Naive thymus-derived CD4-positive, alpha-beta T cell (primary cell): ENCODE results near the gene MACROD2. TPM values are rescaled to one million over a fixed set of nuclear protein-coding genes. Genes with fewer than 3 reads are reported as not detected.

ENCODE experiments used
- ATAC-seq: fragments of 150-1000 bp; cut with Tn5 transposase; 2 replicates; pipeline ENCODE4 v1.10.0; 2021; ENCODE audit warnings: mild to moderate bottlenecking, moderate library complexity
- CTCF ChIA-PET: fragments of 350-600 bp; sonication (Branson Sonifier 250); formaldehyde crosslinking; loops from one replicate; lab custom pipeline; 2021; ENCODE audit warnings: antibody characterized with exemption; lab: Charles Lee
- POLR2A ChIA-PET: fragments of 350-600 bp; sonication (Branson Sonifier 250); formaldehyde crosslinking; loops from one replicate; lab custom pipeline; 2021; ENCODE audit warnings: antibody characterized with exemption, inconsistent platforms; lab: Charles Lee
- DNase-seq, 9 donors: peaks; one replicate each; pipeline versions ENCODE4 v3.0.0 to v3.0.0-alpha.2; 2020 to 2022; ENCODE audit warnings: mixed read lengths in 1 of 9
- H3K27ac ChIP-seq: one replicate; pipeline ENCODE4 v1.7.0; 2013; ENCODE audit warnings: mild to moderate bottlenecking, low read depth, low read length, moderate library complexity
- H3K27me3 ChIP-seq, 2 donors: one replicate each; pipeline ENCODE4 v1.7.0; 2013; ENCODE audit warnings: low read length in 2 of 2, mild to moderate bottlenecking in 2 of 2, moderate library complexity in 2 of 2; ENCODE audit not compliant: control insufficient read depth in 2 of 2, insufficient read depth in 2 of 2
- H3K36me3 ChIP-seq, 3 experiments: 1 replicate in 2 of 3; 2 replicates in 1 of 3; pipeline ENCODE4 v1.7.0; 2013; ENCODE audit warnings: low read length in 3 of 3, mild to moderate bottlenecking in 3 of 3, moderate library complexity in 1 of 3; ENCODE audit not compliant: insufficient read depth in 3 of 3, control insufficient read depth in 2 of 3
- H3K4me1 ChIP-seq, 2 donors: one replicate each; pipeline ENCODE4 v1.7.0; 2013; ENCODE audit warnings: low read length in 2 of 2, mild to moderate bottlenecking in 2 of 2, moderate library complexity in 1 of 2; ENCODE audit not compliant: control insufficient read depth in 2 of 2, insufficient read depth in 2 of 2
- H3K4me3 ChIP-seq: 2 replicates; pipeline ENCODE4 v1.7.0; 2013; ENCODE audit warnings: mild to moderate bottlenecking, low read length
- H3K9me3 ChIP-seq, 3 experiments: 1 replicate in 2 of 3; 2 replicates in 1 of 3; pipeline ENCODE4 v1.7.0; 2013; ENCODE audit warnings: low read length in 3 of 3; ENCODE audit not compliant: control insufficient read depth in 2 of 3
- H3K27ac Mint-ChIP-seq, 9 donors: one replicate each; pipeline ENCODE4 v1.8.0; 2020 to 2022; ENCODE audit warnings: mixed read lengths in 9 of 9, mild to moderate bottlenecking in 8 of 9, moderate library complexity in 5 of 9, inconsistent platforms in 2 of 9
- H3K27me3 Mint-ChIP-seq, 5 donors: one replicate each; pipeline ENCODE4 v1.8.0; 2021 to 2022; ENCODE audit warnings: mixed read lengths in 5 of 5, mild to moderate bottlenecking in 1 of 5
- H3K36me3 Mint-ChIP-seq, 5 donors: one replicate each; pipeline ENCODE4 v1.8.0; 2020 to 2022; ENCODE audit warnings: mixed read lengths in 5 of 5, mild to moderate bottlenecking in 3 of 5, inconsistent platforms in 1 of 5
- H3K4me1 Mint-ChIP-seq, 7 donors: one replicate each; pipeline ENCODE4 v1.8.0; 2020 to 2022; ENCODE audit warnings: mixed read lengths in 7 of 7, mild to moderate bottlenecking in 3 of 7, inconsistent platforms in 1 of 7
- H3K4me3 Mint-ChIP-seq, 10 donors: one replicate each; pipeline ENCODE4 v1.8.0; 2020 to 2022; ENCODE audit warnings: mild to moderate bottlenecking in 10 of 10, mixed read lengths in 10 of 10, moderate library complexity in 6 of 10, inconsistent platforms in 2 of 10
- H3K9me3 Mint-ChIP-seq, 11 donors: one replicate each; pipeline ENCODE4 v1.8.0; 2020 to 2022; ENCODE audit warnings: mixed read lengths in 11 of 11, mild to moderate bottlenecking in 4 of 11, inconsistent platforms in 1 of 11, moderate library complexity in 1 of 11
- intact Hi-C, 2 donors: fragments of 100-400 bp; cut with micrococcal nuclease; formaldehyde crosslinking; loops; one replicate each; pipeline ENCODE4 v1.15.1; 2023
- polyA plus RNA-seq, 2 donors: library from polyadenylated mRNA; unstranded; fragments of 300-500 nt; fragmentation: Illumina TruSeq; gene quantifications; one replicate each; pipeline ENCODE4 v1.2.3, GENCODE V29; 2021
- total RNA-seq, 6 experiments: library from RNA in 5 of 6; stranded (reverse) in 5 of 6; gene quantifications; 1 replicate in 5 of 6; 2 replicates in 1 of 6; pipeline ENCODE4 v1.2.3 and lab custom pipeline; 2021 to 2026

MACROD2 gene
- total and polyA plus RNA-seq, 7 experiments from 2014 or later: 0.27 to 0.86 (median 0.34) TPM; not detected in 4

GRCh38 chr20:15760001-15760621 lies 1764.8 kb downstream of the MACROD2 start:
- CTCF ChIA-PET: no interaction called here
- no peak for ATAC-seq
- H3K27me3 Mint-ChIP-seq: peaks cover 0 to 4% (median 0%) of the 10 kb centered on the region in 5 donors

GRCh38 chr20:15763366-15763765 lies 1768.0 kb downstream of the MACROD2 start:
- Mint-ChIP-seq H3K4me1 (no peaks in the 10 kb centered on the region), H3K4me3 (no peak overlapping the region), H3K9me3 (peaks cover 0 to 11% (median 1%) of the 10 kb centered on the region in 11 donors), H3K27me3 (peaks cover 0 to 6% (median 0%) of the 10 kb centered on the region in 5 donors), H3K27ac (no peak overlapping the region), H3K36me3 (no peaks in the 10 kb centered on the region)
- DNase-seq (no peak), ATAC-seq (no peak)
- ChIA-PET CTCF (no interaction called here), POLR2A (no interaction called here)
- Histone ChIP-seq H3K4me3 (no peak overlapping the region), H3K36me3 (no peaks in the 10 kb centered on the region), H3K27ac (no peak overlapping the region), H3K9me3 (no peaks in the 10 kb centered on the region), H3K27me3 (no peaks in the 10 kb centered on the region), H3K4me1 (no peaks in the 10 kb centered on the region)
- intact Hi-C loops: no loop called here

More at GRCh38 chr20:15760001-15760621, 1764.8 kb downstream of the MACROD2 start:
- no peaks in the 10 kb centered on the region for H3K4me1 Mint-ChIP-seq
- POLR2A ChIA-PET: no interaction called here
- no peaks in the 10 kb centered on the region for H3K36me3 Mint-ChIP-seq
- Histone ChIP-seq H3K4me1 (no peaks in the 10 kb centered on the region), H3K9me3 (no peaks in the 10 kb centered on the region), H3K4me3 (no peak overlapping the region), H3K27me3 (no peaks in the 10 kb centered on the region), H3K36me3 (no peaks in the 10 kb centered on the region), H3K27ac (no peak overlapping the region)
- no peak for DNase-seq
- H3K9me3 Mint-ChIP-seq: peaks cover 0 to 12% (median 2%) of the 10 kb centered on the region in 11 donors
- no peak overlapping the region for H3K4me3 Mint-ChIP-seq
- no peak overlapping the region for H3K27ac Mint-ChIP-seq
- intact Hi-C loops: no loop called here

GRCh38 chr20:15767586-15767985 lies 1772.3 kb downstream of the MACROD2 start:
- intact Hi-C loops: no loop called here
- no peaks in the 10 kb centered on the region for H3K4me1 Mint-ChIP-seq
- ChIA-PET POLR2A (no interaction called here), CTCF (no interaction called here)
- peaks cover 0 to 6% (median 0%) of the 10 kb centered on the region in 5 donors for H3K27me3 Mint-ChIP-seq
- H3K9me3 ChIP-seq: no peaks in the 10 kb centered on the region
- DNase-seq (no peak), ATAC-seq (no peak)
- H3K36me3 Mint-ChIP-seq: no peaks in the 10 kb centered on the region
- no peaks in the 10 kb centered on the region for H3K27me3 ChIP-seq
- H3K4me3 ChIP-seq: no peak overlapping the region
- no peaks in the 10 kb centered on the region for H3K36me3 ChIP-seq
- no peak overlapping the region for H3K27ac Mint-ChIP-seq
- H3K9me3 Mint-ChIP-seq: peaks cover 0 to 13% (median 2%) of the 10 kb centered on the region in 11 donors
- no peak overlapping the region for H3K27ac ChIP-seq
- H3K4me1 ChIP-seq: no peaks in the 10 kb centered on the region
- H3K4me3 Mint-ChIP-seq: no peak overlapping the region

GRCh38 chr20:15767999-15768741 lies 1772.9 kb downstream of the MACROD2 start:
- Mint-ChIP-seq H3K27me3 (peaks cover 0 to 6% (median 0%) of the 10 kb centered on the region in 5 donors), H3K36me3 (no peaks in the 10 kb centered on the region), H3K27ac (no peak overlapping the region), H3K4me3 (no peak overlapping the region), H3K9me3 (peaks cover 0 to 13% (median 2%) of the 10 kb centered on the region in 11 donors), H3K4me1 (no peaks in the 10 kb centered on the region)
- H3K4me1 ChIP-seq: no peaks in the 10 kb centered on the region
- no peak overlapping the region for H3K27ac ChIP-seq
- no peaks in the 10 kb centered on the region for H3K36me3 ChIP-seq
- DNase-seq: no peak
- ChIA-PET POLR2A (no interaction called here), CTCF (no interaction called here)
- H3K4me3 ChIP-seq: no peak overlapping the region
- H3K9me3 ChIP-seq: no peaks in the 10 kb centered on the region
- intact Hi-C loops: no loop called here
- no peak for ATAC-seq
- no peaks in the 10 kb centered on the region for H3K27me3 ChIP-seq

GRCh38 chr20:15772826-15773225 lies 1777.5 kb downstream of the MACROD2 start:
- no peak overlapping the region for H3K4me3 Mint-ChIP-seq
- peaks cover 0 to 13% (median 3%) of the 10 kb centered on the region in 11 donors for H3K9me3 Mint-ChIP-seq
- no peak overlapping the region for H3K4me3 ChIP-seq
- intact Hi-C loops: no loop called here
- ATAC-seq: no peak
- no peaks in the 10 kb centered on the region for H3K27me3 Mint-ChIP-seq
- H3K9me3 ChIP-seq: no peaks in the 10 kb centered on the region
- no peak overlapping the region for H3K27ac Mint-ChIP-seq
- ChIA-PET CTCF (no interaction called here), POLR2A (no interaction called here)
- no peaks in the 10 kb centered on the region for H3K4me1 Mint-ChIP-seq
- DNase-seq: no peak
- H3K36me3 ChIP-seq: no peaks in the 10 kb centered on the region
- no peaks in the 10 kb centered on the region for H3K36me3 Mint-ChIP-seq
- H3K27me3 ChIP-seq: no peaks in the 10 kb centered on the region
- H3K4me1 ChIP-seq: no peaks in the 10 kb centered on the region
- H3K27ac ChIP-seq: no peak overlapping the region

GRCh38 chr20:15774926-15775325 lies 1779.6 kb downstream of the MACROD2 start:
- Mint-ChIP-seq H3K27me3 (no peaks in the 10 kb centered on the region), H3K27ac (no peak overlapping the region), H3K36me3 (no peaks in the 10 kb centered on the region), H3K4me3 (no peak overlapping the region), H3K4me1 (no peaks in the 10 kb centered on the region), H3K9me3 (peaks cover 0 to 13% (median 5%) of the 10 kb centered on the region in 11 donors)
- ATAC-seq (no peak), DNase-seq (no peak)
- ChIA-PET CTCF (no interaction called here), POLR2A (no interaction called here)
- Histone ChIP-seq H3K4me1 (no peaks in the 10 kb centered on the region), H3K36me3 (no peaks in the 10 kb centered on the region), H3K27me3 (no peaks in the 10 kb centered on the region), H3K27ac (no peak overlapping the region), H3K4me3 (no peak overlapping the region), H3K9me3 (no peaks in the 10 kb centered on the region)
- intact Hi-C loops: no loop called here
